Gastroesophageal sphincter (tissue), 4 donors: ENCODE data around the gene TMEM40. TPM values are rescaled to one million over a fixed set of nuclear protein-coding genes. Genes with fewer than 3 reads are reported as not detected.

Experiments used
- ATAC-seq: fragments of 150-250 bp; one replicate; pipeline ENCODE4 v1.9.1; 2016; ENCODE audit warnings: mild to moderate bottlenecking, moderate library complexity
- H3K27ac ChIP-seq, 4 donors: fragments of 200-600 bp; sonication (generic) in 3 of 4; 1 replicate in 3 of 4; 2 replicates in 1 of 4; pipeline ENCODE4 v1.5.1; 2016 to 2019
- H3K27me3 ChIP-seq: fragments of 200-600 bp; sonication (generic); one replicate; pipeline ENCODE4 v1.5.1; 2019
- H3K36me3 ChIP-seq, 2 donors: fragments of 200-600 bp; sonication (generic); one replicate each; pipeline ENCODE4 v1.5.1; 2019; ENCODE audit warnings: control low read depth in 1 of 2
- H3K4me1 ChIP-seq, 3 donors: fragments of 200-600 bp; sonication (generic); 1 replicate in 2 of 3; 2 replicates in 1 of 3; pipeline ENCODE4 v1.5.1; 2016 to 2019; ENCODE audit warnings: control low read depth in 2 of 3
- H3K4me3 ChIP-seq, 2 donors: fragments of 200-600 bp; sonication (generic); one replicate each; pipeline ENCODE4 v1.5.1; 2019; ENCODE audit warnings: mild to moderate bottlenecking in 1 of 2, moderate library complexity in 1 of 2
- H3K9me3 ChIP-seq, 3 donors: fragments of 200-600 bp; sonication (generic); one replicate each; pipeline ENCODE4 v1.5.1; 2017 to 2019; ENCODE audit warnings: control low read depth in 2 of 3
- CTCF ChIP-seq, 4 experiments: fragments of 200-600 bp in 2 of 4; fragments of 450-650 bp in 2 of 4; sonication (generic) in 1 of 4; IDR thresholded peaks; one replicate each; pipeline ENCODE4 v1.5.1; 2017 to 2019; ENCODE audit warnings: antibody characterized with exemption in 4 of 4, mild to moderate bottlenecking in 2 of 4, moderate library complexity in 2 of 4
- EP300 ChIP-seq: sonication (generic); formaldehyde crosslinking; IDR thresholded peaks from one replicate; pipeline ENCODE4 v1.6.1; 2017; ENCODE audit warnings: antibody characterized with exemption, mild to moderate bottlenecking
- POLR2A ChIP-seq, 2 donors: fragments of 450-650 bp; IDR thresholded peaks; one replicate each; pipeline ENCODE4 v1.6.1; 2017; ENCODE audit warnings: antibody characterized with exemption in 2 of 2, mild to moderate bottlenecking in 2 of 2, moderate library complexity in 1 of 2
- POLR2AphosphoS5 ChIP-seq: sonication (generic); formaldehyde crosslinking; IDR thresholded peaks from one replicate; pipeline ENCODE4 v1.6.1; 2017; ENCODE audit warnings: antibody characterized with exemption
- WGBS, 2 donors: methylation state at CpG; one replicate each; pipeline ENCODE4 v1.1.5; 2018; ENCODE audit warnings: low coverage in 1 of 2; 5-methylcytosine and 5-hydroxymethylcytosine counted together
- total RNA-seq, 4 donors: library from RNA; depleted of rRNA; stranded (reverse); fragments of >200 nt; gene quantifications; one replicate each; pipeline ENCODE4 v1.1.0, GENCODE V29; 2016

TMEM40 gene
- total RNA-seq, 4 donors from 2014 or later: 3.0 TPM; not detected in 3

DNA sequence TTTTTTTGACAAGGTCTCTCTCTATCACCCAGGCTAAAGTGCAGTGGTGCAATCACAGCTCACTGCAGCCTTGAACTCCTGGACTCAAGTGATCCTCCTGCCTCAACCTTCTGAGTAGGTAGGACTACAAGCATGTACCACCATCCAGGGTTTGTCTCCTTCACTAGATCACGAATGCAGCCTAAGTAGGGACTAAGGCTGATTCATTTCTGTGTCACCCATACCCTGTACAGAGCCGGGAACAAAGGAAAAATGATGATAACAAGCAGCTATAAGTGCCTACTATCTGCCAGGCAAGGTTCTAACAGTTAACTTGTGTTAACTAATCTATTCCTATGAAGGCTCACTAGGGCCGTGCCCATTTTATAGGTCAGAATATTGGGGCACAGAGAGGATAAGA, 7.0 kb downstream of the TMEM40 start:
- WGBS, 2 donors: 0 to 67% methylated on average over 1 of the region's 3 CpGs
- TF ChIP-seq POLR2A (IDR thresholded peaks at IDR 0.05) (no peak), EP300 (no peak), CTCF (IDR thresholded peaks at IDR 0.05) (no peak), POLR2AphosphoS5 (no peak)
- ATAC-seq: no peak
- Histone ChIP-seq H3K4me1 (peaks cover 0 to 13% (median 6%) of the 10 kb centered on the region in 3 donors), H3K4me3 (no peak overlapping the region), H3K9me3 (no peaks in the 10 kb centered on the region), H3K27me3 (no peaks in the 10 kb centered on the region), H3K36me3 (no peaks in the 10 kb centered on the region), H3K27ac (no peak overlapping the region)

DNA sequence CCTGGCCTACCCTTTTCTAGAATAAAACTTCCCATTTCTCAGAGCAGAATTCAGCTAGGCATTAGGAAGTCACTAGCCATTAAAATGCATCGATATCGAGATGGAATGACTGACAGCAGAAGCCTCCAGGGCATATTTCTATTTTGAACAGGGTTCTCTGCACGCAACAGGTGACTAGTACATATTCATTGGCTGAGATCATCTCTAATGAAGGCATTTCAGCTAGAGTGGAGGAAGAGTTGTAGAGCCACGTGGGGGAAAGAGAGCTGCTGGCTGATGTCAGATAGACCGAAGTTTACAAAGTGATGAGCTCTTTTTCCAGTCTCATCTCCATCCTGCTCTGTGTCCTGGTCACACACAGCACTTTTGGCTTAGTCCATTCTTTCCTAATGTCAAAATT, 7.5 kb downstream of the TMEM40 start:
- H3K36me3 ChIP-seq: no peaks in the 10 kb centered on the region
- no peaks in the 10 kb centered on the region for H3K9me3 ChIP-seq
- no peak overlapping the region for H3K4me3 ChIP-seq
- TF ChIP-seq EP300: no peak
- TF ChIP-seq POLR2AphosphoS5: no peak
- TF ChIP-seq POLR2A (IDR thresholded peaks at IDR 0.05): no peak
- TF ChIP-seq CTCF (IDR thresholded peaks at IDR 0.05): no peak
- no peak overlapping the region for H3K27ac ChIP-seq
- 78 to 95% methylated on average over 2 to 5 of the region's 5 CpGs for WGBS, 2 donors
- peaks cover 0 to 13% (median 6%) of the 10 kb centered on the region in 3 donors for H3K4me1 ChIP-seq
- no peak for ATAC-seq
- no peaks in the 10 kb centered on the region for H3K27me3 ChIP-seq

DNA sequence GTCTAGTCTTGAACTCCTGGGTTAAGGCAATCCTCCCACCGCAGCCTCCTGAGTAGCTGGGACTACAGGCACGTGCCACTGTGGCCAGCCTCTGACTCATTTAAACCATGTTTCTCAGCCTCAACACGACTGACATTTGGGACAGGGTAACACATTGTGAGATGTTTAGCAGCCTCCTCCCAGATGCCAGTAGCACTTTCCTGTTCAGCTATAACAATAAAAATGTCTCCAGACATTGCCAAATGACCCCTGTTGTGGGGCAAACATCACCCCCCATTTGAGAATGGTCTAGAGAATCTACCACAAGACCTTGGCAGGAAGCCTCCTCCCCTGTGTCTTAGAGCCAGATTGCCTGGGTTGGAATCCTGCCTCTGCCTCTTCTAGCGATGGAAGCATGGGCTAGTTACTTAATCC, 8.4 kb downstream of the TMEM40 start:
- Histone ChIP-seq H3K27ac (peak overlapping the region in 3 of 4 donors; percentile 13 to 51 (median 43)), H3K36me3 (no peaks in the 10 kb centered on the region), H3K27me3 (no peaks in the 10 kb centered on the region), H3K4me3 (no peak overlapping the region), H3K9me3 (no peaks in the 10 kb centered on the region), H3K4me1 (peaks cover 0 to 13% (median 6%) of the 10 kb centered on the region in 3 donors)
- 28 to 52% methylated on average over 3 to 4 of the region's 4 CpGs for WGBS, 2 donors
- ATAC-seq: peak; percentile 40
- TF ChIP-seq POLR2AphosphoS5: no peak
- TF ChIP-seq POLR2A (IDR thresholded peaks at IDR 0.05): no peak
- TF ChIP-seq EP300: no peak
- no peak for TF ChIP-seq CTCF (IDR thresholded peaks at IDR 0.05)

DNA sequence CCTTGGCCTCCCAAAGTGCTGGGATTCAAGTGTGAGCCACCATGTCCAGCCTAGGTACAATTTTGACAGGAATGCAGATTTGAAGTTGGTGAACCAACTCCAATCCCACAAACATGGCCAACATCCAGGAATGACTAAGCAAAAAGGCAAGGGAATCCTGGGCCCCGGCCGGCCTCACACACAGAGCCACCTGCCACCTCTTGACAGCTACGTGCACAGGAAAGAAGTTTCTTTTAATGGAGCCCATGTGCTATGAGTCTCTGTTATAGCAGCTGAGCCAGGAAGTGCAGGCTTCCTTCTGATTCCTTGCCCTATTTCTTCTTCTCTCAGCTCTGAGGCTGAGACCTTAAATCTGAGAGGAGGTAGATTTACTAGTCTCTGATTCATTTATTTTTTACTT, 8.8 kb downstream of the TMEM40 start:
- Histone ChIP-seq H3K27ac (peak overlapping the region in 3 of 4 donors; percentile 13 to 51 (median 43)), H3K4me1 (peaks cover 0 to 13% (median 6%) of the 10 kb centered on the region in 3 donors)

More for the DNA sequence above, 8.8 kb downstream of the TMEM40 start:
- H3K36me3 ChIP-seq: no peaks in the 10 kb centered on the region
- no peaks in the 10 kb centered on the region for H3K9me3 ChIP-seq
- peak; percentile 69 for ATAC-seq
- no peaks in the 10 kb centered on the region for H3K27me3 ChIP-seq
- no peak overlapping the region for H3K4me3 ChIP-seq
- WGBS, 2 donors: 4% methylated on average over 3 of the region's 3 CpGs; no CpG with 5 or more reads in 1 of the 2 donors
- TF ChIP-seq POLR2AphosphoS5: no peak
- no peak for TF ChIP-seq POLR2A (IDR thresholded peaks at IDR 0.05)
- TF ChIP-seq CTCF (IDR thresholded peaks at IDR 0.05): no peak
- no peak for TF ChIP-seq EP300
